NCI-H128 (cell line): ENCODE results near the gene NRG3.

Experiments used
- DNase-seq: peaks from one replicate; lab custom pipeline; 2025; ENCODE audit not compliant: unreplicated experiment; lab: John Stamatoyannopoulos, UW

Gene NRG3

DNA sequence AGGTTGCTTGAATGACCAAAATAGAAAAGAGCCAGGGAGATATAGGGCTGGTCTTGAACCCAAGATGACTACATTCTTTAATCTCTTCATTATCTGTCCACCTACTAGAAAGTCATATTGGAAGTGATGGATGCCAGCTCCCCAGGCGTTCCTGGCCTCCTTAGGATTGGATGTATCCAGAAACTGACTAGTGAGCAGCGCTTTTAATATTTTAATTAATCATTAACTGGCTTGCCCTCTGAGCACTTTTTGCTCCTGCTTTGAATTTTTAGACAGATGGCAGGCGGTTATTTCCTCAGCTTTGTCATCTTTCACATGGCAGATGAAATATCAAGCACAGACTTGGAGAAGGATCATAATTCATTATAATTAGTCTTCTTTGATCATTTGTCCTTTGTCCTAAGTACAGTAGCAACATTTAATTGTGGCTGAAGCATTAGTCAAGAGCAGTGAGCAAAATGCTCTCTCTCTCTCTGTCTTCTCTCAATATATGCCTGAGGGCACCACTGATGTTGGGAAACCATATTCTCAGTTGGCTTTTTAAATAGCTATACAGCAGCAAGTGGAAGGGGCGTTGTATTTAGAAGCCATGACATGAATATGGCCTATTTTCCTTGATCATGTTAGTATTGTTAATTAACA is 588.0 kb downstream of the NRG3 start:
- no peak for DNase-seq

DNA sequence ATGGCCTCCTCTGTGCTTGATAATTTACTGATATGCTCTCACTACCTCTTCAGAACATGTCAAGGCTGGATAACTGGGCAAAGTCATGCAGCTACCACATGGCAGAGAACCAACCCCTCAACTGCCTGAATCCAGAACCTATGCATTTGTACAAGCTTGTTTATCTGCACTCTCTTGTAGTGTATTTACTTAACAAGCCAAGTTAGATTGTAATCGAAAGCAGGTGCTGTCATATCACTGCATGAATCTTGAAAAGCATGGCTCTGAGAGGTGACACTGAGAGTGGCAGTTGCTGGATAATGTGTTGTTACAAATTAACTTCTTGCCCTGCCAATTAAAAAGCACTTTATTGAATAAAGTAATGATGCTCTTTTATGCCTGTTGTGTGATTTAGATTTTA is 588.6 kb downstream of the NRG3 start:
- no peak for DNase-seq

DNA sequence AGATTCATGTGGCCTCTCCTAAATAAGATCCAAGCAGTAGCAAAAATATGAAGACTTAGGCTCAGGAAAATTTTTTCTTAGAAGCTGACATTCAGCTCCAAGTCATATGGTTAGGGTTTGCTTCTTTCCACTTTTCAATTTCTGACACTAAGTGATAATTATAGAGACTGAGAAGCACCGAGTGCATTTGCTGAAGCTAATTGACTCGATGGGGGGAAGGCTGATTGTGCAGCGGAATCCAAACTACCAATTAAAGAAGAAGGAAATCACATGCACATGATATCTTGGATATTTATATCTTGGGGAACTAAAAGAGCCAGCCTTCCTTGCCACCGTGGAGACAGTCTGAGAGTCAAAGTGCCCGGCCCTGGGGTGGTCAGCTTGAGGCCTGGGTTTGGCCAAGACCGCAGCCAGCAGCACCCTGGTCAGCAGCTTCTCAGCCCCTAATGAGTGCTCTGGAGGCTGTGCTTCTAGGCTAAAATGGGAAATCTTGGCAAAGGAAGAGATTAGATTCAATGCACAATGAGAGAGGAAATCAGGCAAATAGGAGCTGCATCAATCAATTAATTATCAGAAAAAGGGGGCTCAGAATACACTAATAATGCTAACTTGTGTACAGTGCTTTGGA is 589.3 kb downstream of the NRG3 start:
- DNase-seq: no peak

DNA sequence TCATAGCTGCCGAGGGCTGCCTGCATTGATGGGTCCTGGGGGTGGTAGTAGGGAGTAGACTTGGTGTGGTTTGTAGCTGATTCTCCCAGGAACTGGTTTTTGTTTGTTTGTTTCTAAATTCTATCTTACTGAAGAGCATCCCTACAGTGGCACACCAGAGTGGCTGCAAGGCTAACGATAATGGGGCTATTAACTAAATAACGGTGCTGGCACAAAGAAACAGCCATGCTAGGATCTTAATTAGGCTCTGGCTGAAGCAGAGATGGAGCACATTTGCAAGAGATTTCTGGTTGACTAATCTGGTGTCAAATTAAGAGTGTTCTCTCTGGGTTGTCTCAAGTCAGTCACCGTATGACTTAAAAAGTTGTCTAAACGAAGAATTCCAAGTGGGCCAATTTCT is 590.0 kb downstream of the NRG3 start:
- DNase-seq: no peak

DNA sequence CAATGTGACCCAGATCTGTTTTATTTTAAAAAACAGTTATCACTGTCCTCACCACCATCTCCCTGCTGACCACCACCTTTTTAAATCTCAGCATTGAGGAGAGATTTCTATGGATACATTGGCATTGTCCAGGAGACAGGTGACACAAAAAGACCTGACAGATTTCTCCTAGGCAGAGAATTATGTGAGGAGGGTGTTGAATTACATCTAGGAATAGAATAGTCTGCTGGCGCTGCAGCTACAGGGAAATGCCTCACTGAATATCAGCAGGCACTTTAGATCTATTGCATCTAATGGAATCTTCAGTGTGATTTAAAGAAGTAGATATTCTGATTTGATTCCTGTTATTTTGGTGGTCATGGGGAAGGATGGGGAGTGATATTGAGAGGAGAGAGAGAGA is 593.5 kb downstream of the NRG3 start:
- no peak for DNase-seq

DNA sequence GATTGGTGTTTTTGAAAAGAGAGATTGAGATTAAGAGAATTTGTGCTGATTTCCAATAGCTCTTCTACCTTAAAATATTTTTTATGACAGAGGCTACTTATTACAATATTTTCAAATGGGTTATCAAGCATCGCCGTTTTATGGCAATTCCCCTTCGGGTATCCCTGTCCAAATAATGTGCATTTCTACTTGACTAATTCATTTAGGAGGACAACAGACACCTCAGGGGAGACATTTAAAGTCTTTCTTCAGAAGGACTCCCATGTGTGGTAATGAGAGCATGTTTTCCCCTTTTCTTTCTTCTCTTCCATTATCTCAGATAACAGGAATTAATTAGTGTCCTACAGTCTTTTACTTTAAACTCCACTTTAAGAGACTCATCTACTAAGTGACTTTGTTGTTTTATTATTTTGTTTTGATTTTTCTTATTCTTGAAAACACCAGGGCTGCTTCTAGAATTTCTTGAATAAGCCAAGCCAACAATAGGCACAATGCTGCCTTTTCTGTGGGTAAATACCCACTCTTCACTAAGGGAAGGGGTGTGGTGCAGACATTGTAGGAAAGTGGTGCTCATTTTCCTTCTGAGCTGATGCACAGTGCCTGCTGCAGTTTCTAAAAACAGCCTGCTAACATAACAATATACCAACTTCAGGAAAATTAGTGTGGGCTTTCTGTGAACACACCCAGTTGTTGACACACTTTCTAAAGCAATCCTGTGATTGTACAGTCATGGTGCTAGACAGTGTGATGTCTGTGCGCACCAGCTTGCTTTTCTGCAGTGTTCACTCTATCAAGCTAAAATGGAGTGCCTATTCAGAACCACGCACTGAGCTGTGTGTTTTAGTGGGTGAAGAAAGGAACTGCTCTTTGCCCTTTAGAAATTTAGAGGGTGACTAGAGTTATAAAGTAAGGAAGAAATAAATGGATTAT is 597.7 kb downstream of the NRG3 start:
- no peak for DNase-seq

DNA sequence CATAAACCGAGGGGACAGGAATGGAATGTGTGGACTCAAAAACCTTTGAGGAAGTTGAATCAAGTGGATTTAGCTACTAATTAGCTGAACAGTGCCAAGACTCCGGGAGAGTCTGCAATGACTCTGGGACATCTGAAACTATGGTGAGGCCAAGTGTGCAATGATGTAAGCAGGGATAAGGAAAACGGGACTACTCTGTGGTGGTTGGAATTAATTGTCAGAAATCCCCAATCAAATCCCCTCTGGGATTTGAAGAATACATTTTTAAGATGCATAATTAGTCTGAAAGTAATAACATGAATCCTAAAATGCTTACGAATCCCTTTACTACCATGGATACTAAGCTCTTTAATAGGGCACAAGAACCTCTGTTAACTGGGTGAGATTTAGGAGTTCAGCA is 602.8 kb downstream of the NRG3 start:
- DNase-seq: no peak

DNA sequence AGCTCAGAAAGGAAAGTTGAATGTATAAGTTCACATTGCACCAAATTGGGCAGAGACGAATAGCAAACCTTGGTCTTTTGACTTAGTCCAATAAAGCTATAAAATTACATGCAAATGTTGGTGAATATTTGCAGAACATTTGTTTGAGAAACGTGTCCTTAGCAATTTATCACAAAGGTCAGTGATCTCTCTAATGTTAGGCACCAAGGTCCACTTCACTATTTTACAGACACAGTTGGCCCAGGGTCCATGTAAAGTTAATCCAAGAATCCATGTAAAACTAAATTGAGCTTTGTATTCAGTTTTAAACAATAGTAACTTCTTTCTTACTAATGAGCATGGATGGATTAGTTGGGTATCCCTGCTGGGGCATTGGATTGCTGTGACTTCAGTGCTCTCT is 617.7 kb downstream of the NRG3 start:
- no peak for DNase-seq

DNA sequence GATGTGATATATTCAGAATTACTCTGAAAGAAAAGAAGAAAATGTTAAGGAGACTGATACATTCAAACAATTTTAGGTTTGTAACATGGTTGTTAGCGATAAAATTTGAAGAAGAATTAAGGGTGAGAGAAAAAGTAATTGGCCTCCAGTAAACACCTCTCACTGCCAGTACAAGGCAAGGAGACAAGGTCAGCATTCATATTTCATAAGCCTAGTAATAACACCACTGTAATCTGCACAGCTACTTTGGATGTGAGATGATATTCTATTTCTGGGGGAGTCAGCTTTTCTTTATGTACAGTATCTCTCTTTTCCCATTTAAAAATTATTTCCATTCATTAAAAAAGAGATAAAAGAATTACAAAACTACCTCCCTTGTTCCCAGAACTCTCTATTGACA is 621.1 kb downstream of the NRG3 start:
- DNase-seq: no peak

DNA sequence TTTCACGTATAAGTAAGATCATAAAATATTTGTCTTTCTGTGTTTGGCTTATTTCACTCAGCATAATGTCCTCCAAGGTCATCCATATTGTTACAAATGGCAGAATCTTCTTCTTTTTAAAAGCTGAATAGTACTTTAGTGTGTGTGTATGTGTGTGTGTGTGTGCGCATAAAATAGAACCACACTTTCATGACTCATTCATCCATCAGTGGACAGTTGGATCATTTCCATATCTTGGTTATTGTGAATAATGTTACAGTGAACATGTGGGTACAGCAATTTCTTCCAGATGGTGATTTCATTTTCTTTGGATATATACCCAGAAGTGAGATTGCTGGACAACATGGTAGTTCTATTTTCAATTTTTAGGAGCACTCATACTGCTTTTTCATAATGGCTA is 622.4 kb downstream of the NRG3 start:
- no peak for DNase-seq

DNA sequence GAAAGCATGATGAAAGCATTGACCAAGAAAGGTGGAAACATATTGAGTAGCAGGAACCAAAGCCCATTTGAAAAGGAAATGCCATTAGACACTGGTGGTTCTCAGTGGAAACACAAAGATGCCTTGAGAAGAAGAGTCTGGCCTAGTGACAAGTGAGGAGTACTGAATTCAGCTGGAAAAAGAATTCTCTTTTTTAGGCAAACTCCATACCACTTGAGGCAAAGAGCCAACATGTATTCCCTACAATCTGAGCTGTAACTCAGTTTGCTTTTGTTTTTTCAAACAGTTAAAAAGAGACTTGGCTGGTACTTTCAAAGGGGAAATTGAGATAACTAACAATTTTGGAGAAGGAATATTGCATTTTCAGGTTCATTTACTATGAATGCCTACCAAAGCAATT is 624.0 kb downstream of the NRG3 start:
- no peak for DNase-seq

DNA sequence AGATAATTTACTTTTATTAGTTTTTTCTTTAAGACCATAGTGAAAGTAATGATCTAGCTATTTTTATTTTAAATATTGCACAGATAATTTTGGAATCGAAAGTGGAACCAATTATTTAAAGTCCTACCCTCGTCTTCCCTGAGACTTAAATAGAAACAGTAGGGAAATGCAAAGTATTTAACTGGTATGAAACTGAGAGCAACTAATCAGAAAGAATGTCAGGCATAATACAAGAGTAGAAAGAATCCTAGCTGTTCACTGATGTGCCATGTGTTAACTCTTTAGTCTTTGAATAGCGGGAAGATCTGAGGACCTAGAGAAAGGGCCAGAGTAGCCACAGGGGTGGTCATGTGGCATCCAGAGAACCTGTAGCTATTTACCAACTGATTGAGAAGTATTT is 630.0 kb downstream of the NRG3 start:
- DNase-seq: no peak

DNA sequence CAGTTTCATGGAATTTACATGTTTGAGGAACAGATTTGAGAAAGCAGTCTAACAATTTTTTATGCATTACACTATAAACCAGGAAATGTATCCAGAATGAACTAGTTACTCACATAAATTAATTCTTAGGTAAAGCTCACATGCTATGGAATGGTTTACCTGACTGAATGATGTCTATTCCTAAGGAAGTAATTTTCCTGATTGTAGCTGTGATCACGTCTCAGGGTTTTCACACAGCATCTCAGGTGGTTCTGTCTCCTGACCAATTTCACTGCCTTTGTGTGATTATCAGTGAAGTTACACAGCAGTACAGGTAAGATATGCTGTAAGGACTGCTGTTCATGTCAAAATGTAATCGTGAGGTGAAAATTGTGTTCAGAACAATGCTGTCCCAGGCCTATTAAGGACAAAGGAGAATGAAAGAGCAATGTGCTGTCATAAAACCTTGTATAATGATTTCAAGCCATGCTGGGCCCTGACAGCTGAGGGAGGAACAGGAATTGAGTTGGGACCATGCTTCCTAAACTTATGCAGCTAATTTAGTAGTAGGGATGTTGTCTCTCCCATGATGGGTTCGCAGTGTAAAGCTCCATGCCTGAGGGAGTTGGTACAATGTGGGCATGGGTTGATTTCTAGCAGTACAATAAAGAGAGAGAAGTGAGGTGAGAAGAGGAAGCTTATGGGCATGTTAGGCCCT is 631.8 kb downstream of the NRG3 start:
- no peak for DNase-seq

DNA sequence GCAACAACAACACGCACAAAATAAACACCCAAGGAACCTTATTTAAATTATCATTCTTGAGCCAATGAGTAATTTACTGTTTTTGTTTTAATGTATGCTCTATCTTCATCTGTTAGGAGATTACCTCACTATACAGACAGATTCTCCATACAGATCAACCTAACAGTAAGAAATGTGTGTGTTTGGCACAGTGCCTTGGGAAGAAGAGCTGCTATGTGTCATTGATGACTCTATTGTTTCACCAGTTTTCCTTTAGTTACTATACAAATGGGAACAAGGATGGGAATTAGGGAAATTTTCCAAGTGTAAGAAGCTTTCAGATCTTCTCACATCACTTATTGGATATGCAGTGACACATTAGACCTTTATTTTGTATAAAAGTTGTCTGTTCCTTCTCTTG is 640.3 kb downstream of the NRG3 start:
- DNase-seq: no peak

DNA sequence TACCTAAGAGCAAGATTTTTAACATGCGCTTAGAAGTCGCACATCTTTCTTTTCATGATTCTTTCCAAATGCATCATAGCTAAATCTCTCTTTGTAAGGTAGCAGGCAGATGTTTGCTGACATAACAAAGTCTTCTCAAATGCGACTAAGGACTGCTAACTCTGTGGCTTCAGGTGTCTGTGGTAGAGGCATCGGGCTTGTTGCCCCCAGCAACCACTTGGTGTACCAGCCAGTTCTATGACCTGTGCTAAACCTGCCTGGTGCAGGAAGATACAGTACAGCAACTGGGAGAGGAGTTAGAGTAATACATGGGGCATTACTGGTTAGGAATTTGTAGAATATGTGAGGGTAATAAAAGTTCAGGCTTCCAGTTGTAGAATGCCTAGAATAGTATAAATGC is 654.1 kb downstream of the NRG3 start:
- no peak for DNase-seq

DNA sequence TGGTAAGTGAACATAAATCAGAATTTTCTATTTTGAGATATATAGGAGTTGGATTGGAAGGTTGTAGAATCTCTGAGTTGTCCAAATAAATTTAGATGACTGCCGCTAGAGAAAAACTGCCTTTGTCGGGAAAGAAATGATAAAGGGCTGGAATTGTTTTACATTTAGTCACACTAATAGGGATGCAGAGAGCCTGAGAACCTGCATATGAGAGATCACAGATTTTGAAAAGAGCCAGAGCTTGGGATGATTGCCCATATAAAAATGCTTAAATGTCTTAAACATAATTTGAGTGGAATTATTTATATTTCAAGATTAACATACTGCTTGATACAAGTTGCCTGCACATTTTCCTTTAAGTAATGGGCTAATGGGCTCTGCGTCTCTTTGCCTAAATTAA is 660.5 kb downstream of the NRG3 start:
- no peak for DNase-seq

DNA sequence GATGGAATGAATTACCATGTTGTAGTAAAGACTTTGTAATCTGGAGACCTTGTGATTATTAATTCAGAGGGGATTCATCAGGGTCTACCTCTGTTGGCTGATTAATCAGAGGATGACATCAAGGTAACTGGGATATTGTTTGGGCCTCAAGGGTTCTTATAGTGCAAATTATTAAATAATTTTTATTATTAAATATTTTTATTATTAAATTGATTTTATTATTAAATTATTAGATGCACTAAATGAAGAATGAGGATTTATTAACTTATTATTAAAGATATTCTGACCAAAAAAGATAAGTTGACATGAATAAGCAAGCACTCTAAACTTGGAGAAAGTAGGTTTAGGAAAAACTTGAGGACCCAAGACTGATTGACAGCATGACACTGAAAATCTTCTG is 661.7 kb downstream of the NRG3 start:
- DNase-seq: no peak

DNA sequence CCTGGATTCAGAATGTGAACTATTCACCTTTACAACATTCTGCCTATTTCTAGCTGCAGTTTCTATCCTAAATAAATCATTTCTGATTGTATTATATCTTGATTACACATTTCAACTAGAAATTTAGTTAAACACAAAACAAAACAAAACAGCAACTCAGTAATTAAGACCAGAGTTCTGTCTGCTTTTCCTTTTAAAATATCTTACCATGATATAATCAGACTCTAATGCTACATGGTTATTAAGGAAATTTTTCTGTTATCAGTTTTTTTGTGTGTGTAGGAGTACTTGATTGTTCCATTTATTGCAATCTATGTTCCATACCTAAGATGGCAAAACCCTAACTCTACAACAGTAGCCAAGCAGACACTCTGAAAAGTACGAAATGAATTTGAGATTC is 663.3 kb downstream of the NRG3 start:
- no peak for DNase-seq

DNA sequence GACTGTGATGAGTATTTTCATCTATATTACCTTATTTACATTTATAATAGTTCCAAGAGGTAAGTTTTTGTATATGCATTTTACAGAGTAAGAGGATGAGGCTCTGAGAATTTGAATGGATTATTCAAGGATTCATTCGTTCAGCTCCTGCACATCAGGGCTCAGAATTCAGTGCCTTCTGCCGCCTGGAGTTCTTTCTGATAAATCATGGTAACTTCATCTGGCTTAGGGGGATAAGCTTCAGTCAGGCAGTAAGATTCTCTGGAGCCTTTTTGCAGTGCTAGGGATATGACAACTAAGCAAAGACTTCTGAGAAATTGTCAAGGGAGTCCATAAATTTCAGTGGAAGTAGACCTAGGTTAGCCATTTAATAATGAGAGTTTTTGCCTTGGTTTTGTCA is 668.6 kb downstream of the NRG3 start:
- no peak for DNase-seq

DNA sequence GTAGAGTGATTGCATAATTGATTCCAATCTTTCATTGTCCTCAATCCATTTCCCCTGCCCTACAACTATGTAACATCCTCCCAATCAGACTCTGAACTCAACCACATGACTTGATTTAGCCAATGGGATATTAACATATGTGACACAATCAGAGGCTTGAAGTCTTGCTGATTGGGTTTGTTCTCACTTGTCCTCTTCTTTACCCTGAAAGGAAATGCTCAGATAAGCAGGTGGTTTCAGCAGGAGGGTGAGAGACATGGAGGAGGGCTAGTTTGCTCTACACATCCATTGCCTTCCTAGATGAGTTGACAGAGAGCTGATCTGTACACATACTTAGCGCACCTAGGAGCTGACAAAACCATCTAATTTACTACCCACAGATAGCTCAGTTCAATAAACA is 669.4 kb downstream of the NRG3 start:
- DNase-seq: no peak

DNA sequence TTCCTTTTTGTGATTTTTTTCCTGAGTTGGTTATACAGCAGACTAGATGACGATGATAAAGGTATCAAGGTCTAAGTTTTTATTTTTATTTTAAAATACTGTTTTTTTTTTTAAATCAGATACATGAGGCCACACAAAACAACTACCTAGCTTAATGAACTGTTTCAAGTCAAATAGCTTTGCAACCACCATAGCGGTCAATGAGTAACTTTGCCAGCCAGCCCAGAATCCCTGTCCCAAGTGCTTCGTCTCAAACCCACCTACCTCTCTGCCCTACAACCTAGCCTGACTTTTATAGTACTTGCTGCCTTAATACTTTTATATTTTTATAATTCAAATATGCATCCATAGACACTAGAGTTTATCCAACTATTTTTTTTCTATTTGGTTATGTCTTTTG is 676.5 kb downstream of the NRG3 start:
- no peak for DNase-seq

DNA sequence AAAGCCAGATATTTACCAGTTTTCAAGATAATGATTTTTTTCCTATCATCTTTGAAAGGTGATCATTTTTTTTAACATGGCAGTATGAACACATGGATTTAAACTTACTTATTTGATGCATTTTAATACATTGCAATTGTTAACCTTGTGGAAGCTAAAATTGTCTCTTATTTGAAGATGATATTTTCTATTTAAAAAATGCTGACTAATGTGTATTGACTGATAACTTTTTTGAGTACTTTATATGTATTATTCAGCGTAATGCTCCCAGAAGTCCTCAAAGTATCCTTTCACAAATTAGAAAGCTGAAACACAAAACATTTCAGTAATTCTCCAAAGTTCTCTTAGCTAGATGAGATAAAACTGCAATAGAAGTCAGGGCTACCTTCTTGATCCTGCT is 677.3 kb downstream of the NRG3 start:
- DNase-seq: no peak
